Activated CD4-positive, CD25-positive, alpha-beta regulatory T cell treated with anti-CD3 and anti-CD28 coated beads, Interleukin-2, amount 50 U/mL, for 24 hours (primary cell): Measurements from ENCODE around the gene ECM2.

Source experiments
- ATAC-seq, 2 donors: fragments of 150-1000 bp; cut with Tn5 transposase; one replicate each; pipeline ENCODE4 v1.10.0; 2021; ENCODE audit warnings: mild to moderate bottlenecking in 1 of 2, moderate library complexity in 1 of 2

Gene ECM2

DNA sequence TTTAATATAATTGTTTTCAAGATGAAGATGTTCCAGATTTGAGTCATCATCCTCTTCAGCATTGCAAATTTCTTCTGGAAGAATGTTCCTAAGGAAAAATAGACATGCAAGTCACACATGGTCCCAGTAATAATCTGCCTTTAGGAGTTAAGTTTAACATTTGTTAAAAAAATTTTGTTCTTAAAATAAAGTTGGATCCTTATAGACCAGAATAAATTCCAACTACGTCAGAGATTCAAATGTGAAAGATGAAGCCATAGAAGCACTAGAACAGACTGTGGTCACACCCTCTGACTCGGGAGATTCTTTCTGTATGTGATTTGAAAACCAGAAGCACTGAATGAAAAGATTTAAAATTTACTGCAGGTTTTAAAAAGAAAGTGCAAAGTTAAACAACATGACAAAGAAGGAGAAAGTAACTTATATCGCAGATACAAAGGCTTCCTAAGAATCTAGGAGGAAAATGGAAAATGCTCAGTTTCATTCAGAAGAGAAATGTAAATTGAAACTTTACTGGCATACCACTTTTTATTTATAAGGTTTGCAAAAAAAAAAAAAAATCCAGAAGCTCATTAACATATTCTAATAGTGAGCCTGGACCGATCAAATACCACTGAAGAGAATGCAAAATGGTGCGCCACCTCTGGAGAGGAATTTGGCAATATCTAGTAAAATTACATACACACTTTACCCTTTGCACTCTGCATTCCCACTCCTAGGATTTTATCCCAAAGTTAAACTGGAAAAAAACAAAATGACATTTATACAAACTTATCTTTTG is 39.2 kb downstream of the ECM2 start:
- ATAC-seq: no peak

DNA sequence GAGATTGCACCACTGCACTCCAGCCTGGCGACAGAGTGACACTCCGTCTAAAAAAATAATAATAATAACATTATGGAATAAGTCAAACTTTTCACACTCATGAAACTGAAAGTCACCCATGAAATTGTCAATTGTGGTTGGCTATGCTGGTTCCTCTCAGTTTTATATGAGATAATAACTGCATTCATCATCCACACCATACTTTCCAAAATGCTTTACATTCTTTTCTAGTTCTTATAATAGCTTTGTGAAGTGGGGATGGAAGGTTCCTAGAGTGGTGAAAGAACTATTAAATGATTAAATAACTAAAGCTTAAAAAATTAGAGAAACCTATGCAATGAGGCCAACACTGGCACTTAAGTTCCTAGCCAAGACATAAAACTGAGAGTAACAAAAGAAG is 40.9 kb downstream of the ECM2 start:
- no peak for ATAC-seq

DNA sequence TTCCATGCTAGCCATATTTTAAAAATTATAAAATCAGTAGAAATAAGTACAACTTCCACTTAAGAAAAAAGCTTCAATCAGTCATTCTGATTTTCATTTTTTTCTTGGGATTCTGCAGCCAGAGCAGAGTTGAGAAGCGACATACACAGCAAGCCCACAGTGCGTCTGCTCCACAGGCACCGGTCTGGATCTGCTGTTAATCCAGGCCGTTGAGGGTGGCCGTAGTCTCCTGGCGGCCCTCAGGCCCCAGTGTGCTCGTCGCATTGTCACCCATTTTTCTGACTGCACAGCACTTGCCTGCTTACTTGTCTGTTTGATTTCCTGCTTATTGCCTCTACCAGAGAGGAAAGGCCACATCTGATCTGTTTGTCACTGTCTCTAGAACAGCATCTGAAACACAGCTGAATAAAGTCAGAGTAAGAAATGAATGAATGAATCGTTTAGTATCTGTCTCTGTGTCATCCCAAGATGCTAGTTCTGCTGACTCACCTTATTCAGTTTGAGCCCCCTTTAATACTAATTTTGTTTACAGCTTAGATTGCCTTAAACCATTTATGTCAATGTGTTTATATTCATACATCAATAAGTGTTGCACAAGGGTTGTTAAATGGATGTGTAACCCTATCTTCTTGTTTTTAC is 41.9 kb downstream of the ECM2 start:
- ATAC-seq: no peak

DNA sequence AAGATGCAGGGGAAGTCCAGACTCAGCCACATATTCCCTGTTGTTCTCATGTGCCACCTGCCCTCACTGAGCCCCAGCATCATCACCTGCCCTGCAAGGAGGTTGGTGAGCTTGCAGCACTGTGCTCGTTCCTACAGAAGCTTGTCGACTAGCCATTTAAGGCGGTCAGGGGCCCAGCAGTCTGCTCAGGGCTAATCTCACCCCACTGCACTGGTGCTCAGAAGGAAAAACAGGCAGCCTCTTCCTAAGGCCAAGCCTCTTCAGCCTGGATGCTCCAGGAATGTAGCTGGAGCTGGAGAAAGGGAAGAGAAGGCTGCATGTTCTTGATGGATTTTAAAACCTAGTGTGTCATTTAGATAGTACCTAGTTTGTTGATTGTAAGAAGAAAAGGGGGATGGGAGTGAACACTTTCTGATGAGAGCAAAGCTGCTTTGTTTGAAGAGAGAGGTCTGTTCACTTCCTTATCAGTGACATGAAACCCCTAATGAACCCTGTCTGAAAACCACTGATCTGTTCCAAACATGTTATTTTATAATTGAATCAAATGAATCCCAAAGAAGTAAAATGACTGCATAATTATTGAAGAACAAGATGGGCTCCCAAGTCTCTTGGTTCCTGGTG is 42.9 kb downstream of the ECM2 start:
- ATAC-seq: no peak

DNA sequence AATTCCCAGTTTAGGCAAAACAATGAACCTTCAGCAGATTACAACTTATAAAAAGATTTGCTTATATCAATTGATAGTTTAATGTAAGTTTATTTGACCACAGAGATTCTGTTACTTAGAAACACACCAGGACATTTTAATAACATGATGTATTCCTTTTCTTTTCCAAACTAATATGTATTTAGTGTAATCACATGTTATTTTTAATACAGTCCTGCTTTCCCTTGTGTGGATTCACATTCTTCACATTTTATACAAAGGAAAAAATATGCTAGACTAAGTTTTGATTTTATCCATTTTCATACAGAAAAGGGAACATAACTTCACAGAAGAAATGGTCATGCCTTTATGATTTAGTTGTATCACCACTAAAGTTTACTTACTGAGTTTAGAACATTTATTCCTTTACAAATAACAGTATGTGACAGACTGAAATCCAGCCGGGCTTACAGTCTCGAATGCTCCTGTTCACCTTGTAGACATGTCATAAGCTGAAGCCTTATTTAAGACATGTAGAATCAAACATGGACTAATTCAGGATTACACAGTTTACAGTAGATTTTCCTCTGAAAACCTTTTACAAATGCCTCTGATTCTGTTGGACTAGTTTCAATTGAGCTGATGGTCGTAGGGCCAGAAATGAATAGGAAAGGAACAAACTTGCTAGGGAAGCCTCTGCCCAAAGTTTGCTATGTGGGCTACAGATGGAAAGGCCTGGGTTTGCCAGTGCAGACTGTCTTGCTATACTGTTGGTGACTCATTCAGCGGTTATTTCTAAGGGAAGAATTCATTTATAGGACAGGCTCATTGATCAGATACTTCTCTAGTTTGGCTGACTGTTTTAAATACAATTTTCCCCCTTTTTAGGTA is 46.9 kb downstream of the ECM2 start:
- no peak for ATAC-seq

DNA sequence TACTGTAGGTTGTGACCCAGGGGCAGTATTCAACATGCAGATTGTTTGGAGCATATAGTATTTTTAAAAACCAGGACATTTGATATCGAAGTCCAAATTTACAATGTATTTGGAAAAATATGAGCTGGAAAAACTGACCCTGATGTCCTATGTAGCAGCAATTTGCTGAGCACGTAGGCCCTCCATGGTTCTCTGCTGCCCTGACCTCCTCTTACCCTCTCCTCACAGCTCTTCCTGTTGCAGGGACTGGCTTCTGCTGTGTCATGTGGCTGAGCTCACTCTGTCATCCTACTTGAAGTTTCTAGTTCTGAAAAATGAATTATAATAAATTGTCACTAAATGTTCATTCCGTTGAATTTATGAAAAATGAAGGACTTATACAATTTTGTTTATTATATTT is 49.4 kb downstream of the ECM2 start:
- ATAC-seq: no peak

DNA sequence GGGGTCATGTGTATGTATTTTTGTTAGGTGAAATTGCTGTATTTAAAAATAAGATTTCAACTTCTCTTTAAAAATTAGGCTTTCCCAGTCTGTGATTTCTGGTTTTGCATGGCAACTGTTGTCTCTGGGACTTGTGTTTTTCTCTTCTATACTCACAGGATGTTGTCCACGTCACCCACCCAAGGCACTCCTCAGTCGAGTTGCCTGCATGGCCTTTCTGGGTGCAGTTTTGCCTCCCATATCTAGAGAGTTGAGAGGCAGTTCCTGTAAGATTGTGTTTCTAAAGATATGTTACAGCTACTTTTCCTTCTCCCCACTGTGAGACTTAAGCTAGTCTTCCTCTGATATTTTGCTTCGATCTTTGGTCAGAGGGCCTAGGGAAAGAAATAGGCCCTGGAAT is 51.2 kb downstream of the ECM2 start:
- no peak for ATAC-seq

DNA sequence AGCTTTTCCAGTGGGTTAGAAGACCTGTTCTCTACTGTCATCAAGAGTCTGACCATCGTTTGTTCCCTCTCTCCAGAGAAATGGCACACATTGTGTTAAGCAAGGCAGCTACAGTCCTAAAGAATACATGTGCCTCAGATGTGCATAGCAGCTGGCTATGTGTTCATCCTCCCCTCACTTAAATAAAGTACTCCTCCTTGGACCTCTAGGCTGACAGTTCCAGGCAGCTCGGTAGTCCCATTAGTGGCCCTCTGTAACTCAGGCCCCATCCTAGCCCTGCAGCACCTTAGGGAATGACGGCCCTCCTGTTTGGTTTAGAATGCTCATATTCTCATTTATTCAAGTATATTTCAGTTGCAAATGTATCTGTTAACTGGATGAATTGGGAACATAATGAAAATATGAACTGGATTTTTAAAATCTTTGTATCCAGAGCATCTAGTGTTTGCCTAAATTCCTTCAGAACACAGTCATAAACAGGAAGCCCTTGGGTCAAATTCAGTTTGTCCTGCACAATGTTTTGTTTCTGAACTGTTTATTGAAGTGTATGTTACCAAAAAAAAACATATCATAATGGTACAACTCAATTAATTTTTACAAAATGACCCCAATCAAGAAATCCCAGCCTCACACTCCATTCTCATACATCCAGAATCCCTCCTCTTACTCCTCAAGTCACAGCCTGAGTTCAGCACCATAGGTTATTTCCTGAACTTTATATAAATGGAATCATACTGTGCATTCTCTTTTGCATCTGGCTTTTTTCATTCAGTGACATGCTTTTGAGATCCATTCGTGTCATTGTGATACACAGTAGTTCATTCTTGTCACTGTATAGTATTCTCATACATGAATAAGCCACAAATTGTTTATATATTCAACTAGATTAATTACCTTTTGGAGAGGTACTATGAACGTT is 51.9 kb downstream of the ECM2 start:
- ATAC-seq: no peak

DNA sequence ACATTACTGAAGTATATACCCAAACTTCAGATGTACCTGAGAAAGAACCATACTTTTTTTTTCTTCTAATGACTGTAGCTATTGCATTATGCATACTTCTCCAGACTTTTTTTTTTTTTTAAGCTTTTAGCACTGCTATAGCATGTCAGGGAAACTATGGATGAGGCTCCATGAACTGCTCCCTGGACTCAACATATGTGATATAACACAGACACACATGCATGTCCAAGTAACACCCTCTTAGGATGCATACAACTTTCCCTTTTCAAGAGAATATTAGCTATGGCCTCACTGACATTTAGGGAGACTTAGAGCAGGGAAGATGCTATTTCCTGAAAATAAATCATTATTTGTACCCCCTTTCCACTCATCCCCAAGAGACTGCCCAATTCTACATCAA is 53.0 kb downstream of the ECM2 start:
- ATAC-seq: no peak

DNA sequence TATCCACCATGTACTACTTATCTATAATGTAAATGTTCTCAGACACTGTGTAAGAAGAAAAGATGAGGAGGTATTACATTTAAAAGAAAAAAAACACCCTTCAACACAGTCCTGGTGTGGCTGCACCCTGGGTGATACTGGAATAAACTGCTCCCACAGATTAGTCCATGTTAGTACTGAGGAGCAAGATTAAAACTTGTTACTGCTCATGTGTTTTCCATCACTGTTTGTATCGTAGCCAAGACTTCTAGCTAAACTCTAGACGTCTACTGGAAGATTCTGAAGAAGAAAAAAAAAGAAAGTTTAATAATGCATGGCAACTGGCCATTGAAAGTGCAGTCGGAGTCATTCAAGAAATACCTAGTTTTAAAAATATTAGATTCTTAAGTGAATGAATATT is 53.5 kb downstream of the ECM2 start, which contains the start of gene ASPN:
TSS of gene ASPN (minus strand) at position 178 of the 400 bp plus-strand sequence.
- ATAC-seq: no peak

DNA sequence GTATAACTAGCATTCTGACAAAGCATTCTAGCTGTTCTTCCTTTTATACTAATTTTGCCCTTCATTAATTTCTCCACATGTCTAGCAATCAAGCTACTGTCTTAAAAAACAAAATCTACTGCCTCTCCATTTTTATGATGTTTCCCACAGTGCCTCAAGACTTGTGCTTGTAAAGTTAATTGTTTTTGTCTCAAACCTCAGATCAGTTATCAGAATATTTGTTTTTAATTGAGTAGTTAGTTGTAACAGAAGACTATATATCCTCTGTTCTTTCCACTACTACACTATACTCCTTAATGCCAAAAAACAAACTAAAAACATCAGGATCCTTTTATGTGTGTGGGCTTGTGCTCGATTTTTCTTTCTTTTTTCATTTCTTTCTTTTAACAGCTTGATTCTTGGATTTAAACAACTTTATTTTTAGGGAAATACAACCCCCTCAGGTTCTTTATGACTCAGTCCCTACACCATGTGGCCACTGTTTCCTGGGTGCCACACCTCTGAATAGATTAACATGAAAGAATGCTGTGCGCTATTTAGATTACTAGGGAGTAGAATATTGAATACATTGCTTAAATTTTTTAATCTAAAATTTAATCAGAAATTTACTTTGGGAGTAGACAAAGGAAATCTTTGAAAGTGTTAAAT is 54.7 kb downstream of the ECM2 start:
- ATAC-seq: no peak

DNA sequence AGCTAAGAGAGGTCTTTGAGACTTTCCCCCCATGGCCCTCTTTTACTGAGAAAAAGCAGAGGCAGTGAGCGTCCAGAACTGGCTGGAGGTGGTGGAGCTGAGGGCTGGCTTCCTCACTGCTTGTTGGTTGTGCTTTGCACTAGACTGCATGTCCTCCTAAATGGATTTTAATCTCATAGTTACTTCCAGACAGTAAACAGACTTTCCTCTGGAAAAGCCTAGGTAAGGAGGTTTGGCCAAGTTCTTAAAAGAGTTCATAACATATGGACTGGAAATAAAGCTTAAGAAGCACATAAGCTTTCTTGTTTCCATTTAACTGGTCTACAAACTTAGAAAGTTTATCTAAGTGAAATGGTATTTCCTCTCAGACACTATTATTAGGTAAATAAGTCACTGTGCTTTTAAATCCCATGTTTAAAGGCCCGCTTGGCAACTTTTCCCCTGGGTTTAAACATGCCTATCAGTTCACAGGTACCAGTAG is 55.5 kb downstream of the ECM2 start:
- ATAC-seq: no peak

DNA sequence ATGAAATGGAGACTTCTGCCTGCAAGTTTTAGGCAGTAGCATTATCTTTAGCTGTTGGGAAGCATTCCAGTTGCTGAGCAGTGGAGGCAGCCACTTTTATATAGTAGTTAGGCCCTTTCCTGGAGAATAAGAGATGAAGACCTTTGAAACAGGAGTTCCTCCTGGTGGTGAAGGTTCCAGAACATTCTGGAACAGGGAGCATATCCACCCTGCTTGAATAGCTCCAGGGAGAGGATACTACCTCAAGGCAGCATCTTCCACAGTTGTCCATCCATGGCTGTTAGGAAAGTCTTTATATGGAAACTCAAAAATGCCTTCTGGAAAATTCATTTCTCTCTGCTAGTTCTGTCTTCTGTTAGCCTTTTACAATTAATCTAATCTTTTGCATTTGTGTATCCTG is 56.4 kb downstream of the ECM2 start:
- no peak for ATAC-seq

DNA sequence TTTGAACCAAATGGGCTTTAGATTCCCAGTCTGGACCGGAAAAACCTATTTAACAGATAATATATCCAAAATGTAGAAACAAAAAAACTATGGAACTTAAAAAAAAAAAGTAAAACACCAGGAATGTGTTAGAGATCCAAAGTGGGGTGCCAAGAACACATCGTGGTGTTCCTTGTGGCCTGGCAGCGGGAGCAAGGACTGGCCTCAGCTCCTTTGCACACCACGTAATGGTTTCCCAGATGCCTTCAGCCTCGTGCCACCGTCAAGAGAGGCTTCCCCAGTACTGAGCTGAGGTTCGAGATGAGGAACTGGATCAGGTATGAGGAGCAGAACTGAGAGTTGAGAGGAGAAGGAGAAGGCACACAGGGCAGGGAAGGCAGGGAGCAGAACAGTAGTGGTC is 57.0 kb downstream of the ECM2 start:
- ATAC-seq: no peak

DNA sequence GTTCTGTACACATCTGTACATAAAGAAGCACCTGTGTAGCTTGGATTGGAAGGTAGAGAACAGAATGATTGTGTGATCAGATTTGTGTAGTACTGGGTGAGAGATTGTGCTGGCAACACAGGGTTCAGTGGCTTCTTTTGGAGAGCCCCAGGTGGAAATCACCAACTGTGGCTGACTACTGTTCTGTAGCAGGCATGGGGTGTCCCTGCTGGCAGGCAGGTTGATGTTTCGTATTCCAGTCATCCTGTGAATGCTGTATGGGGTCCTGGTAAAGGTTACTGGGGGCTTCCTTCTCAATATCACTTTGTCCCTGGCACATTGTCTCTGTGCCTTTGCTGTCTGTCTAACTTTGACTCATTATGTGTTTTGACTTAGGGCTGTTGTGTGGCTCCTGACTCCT is 58.8 kb downstream of the ECM2 start:
- ATAC-seq: peak in 1 of 2 donors; percentile 41

DNA sequence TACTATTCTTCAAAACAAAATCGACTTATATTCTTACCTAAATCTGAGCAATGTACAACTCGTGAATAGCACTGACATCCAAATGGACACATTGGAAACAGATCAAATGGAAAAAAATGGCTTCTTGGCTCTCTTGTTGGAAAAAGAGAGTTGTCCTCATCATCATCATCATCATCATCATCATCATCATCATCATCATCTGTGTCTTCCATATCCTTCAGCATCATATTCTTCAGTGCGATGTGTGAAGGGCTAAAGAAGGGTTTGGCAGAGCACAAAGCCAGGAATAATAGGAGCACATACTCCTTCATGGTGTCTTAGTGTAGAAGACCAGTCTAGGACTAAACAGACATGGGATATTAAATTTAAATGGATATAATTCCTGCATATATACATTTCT is 61.2 kb downstream of the ECM2 start:
- ATAC-seq: no peak

DNA sequence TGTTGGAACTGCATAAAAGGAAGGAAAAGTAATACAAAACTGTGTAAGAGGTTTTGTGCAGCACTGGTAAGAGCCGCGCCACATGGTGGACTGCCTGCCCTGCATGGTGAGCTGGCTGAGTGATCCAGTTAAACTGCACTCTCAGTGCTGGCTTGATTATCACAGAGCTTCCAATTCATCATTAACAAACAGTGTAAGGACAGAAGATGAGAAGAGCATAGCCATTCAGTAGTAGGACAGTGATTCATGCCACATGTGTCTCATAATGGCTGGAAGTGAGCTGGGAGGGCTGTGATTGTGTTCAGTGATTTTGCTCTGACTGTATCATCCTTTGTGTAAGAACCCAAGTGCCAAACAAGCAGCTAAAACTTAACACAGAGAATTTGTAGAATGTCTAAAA is 67.6 kb downstream of the ECM2 start:
- no peak for ATAC-seq

DNA sequence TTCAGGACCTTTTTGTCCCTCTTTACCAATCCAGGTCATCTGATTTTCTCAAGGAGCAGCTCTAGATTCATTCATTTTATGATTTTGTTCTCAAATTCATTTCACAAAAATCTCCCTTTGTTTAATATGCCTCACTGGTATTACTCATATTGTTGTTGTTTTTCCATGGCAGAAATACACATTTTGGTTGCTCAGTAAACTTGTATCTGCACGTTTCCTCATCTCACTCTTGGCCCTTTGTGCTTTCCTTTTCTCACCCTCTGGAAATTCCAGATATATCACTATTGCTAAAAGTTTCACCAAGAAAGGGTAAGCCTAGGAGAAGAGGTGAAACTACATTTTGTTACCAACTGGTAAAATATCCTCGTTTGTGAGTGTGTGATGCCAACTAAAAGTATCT is 68.3 kb downstream of the ECM2 start:
- ATAC-seq: no peak

DNA sequence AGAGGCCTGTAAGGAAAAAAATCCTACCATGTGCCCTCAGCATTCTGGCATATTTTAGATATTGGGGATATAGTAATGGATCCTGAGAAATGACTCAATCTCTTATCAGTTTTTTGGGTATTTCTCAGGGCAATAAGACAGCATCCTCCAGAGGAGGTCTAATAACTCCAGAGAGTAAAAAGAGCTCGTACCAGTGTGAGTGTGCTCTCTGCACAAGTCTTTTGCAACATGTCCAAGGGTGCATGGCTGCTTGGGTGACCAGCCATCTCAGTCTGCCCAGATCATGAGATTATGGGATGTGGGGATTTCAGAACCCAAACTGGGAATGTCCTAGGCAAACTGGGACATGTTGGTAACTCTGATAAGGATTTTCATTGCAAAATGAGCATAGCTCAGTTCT is 68.7 kb downstream of the ECM2 start:
- no peak for ATAC-seq

DNA sequence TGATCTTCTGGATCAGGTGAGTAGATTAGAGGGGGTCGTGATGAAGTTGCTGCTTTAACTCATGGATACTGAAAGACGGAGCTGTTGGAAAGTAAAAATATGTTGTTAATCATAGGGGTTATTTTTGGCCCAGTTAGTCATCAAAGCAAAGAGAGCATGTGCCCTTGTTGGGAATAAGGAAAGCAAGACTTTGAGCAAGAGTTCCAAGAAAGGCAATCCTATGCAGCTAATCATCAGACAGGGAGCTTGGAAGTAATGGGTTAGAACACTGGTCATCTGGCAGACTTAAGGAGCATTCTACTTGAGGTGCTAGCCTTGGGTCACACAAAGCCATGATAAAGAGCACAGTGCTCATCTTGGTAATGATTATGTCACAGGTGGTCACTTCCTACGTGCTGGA is 71.8 kb downstream of the ECM2 start:
- no peak for ATAC-seq

DNA sequence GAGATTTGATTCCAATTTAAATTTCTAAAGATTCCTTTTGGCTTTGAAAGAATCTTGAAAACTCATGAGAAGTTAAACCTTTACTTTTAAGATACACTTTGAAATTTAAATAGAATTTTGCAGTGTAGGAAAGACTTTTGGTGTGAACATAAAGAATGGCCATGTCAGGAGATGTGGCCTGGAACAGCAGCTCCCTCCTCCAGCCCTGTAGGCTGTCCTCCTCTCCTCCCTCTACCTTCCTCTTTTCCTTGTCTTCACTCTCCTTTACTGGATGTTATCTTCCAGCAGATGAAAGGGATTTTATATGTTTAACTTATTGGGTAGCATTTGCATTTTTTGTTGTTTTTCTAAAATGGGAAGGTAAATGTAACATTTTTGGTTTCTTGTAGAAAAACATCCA is 72.4 kb downstream of the ECM2 start:
- no peak for ATAC-seq
